Astrocyte of the spinal cord (primary cell): ENCODE results near the gene MROH7.

ENCODE experiments used
- DNase-seq: peaks from one replicate; pipeline ENCODE4 v3.0.0; 2011; ENCODE audit warnings: low read depth, low spot score
- H3K4me3 ChIP-seq: 2 replicates; pipeline ENCODE4 v1.5.1; 2011; ENCODE audit warnings: low read depth, mild to moderate bottlenecking, low read length, moderate library complexity
- in situ Hi-C: cut with HindIII; loops from 2 replicates; pipeline ENCODE4 v1.10.0; 2017; ENCODE audit warnings: low sequenced_read_pairs
- TF ChIP-seq, protein P1 (sequence below): IDR thresholded peaks from 2 replicates; pipeline ENCODE4 v1.5.1; 2012; ENCODE audit warnings: low read depth, mild to moderate bottlenecking, low read length, inconsistent platforms

Gene MROH7

DNA sequence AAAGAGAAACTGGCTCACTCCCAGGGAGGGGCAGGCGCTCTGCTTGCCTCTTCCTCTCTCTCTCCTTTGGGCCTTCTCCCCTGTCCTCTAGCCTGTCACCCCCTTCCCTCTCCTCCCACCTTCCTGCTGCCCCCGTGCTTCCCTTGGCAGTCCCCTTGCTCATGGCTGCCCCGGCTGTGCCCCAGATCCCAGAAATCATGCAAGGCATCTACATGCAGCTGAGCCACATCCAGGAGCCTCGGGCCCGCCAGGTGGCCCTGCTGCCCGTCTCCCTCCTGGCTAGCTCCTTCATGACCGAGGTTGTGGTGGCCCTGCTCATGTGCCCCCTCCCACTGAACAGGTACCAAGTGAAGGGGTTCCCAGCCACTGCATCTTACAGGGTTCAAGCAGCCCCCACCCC, 38.1 kb downstream of the MROH7 start:
- no peak overlapping the region for H3K4me3 ChIP-seq
- TF ChIP-seq, protein P1, sequence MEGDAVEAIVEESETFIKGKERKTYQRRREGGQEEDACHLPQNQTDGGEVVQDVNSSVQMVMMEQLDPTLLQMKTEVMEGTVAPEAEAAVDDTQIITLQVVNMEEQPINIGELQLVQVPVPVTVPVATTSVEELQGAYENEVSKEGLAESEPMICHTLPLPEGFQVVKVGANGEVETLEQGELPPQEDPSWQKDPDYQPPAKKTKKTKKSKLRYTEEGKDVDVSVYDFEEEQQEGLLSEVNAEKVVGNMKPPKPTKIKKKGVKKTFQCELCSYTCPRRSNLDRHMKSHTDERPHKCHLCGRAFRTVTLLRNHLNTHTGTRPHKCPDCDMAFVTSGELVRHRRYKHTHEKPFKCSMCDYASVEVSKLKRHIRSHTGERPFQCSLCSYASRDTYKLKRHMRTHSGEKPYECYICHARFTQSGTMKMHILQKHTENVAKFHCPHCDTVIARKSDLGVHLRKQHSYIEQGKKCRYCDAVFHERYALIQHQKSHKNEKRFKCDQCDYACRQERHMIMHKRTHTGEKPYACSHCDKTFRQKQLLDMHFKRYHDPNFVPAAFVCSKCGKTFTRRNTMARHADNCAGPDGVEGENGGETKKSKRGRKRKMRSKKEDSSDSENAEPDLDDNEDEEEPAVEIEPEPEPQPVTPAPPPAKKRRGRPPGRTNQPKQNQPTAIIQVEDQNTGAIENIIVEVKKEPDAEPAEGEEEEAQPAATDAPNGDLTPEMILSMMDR, result no peak
- in situ Hi-C loops, result no loop called here
- no peak for DNase-seq

DNA sequence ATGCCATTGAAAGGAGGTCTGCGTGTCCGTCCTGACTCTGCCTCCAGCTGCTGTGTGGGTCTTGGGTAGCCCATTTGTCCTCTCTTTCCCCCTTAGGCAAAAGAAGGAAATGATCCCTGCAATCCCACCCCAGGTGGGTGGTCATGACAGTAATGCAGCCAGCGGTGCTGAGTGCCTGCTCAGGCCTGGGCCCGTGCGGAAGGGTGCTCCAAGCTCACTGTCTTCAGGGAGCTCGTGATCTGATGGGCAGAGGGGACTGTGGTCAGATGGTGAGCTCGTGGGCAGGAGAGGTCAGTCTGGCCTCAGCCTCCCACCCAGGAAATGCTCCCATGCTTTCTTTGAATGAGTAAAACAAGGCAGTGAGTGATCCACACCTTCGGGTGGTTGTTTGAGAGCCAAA, 38.8 kb downstream of the MROH7 start:
- in situ Hi-C loops, result no loop called here
- no peak overlapping the region for H3K4me3 ChIP-seq
- DNase-seq, result no peak
- TF ChIP-seq, protein P1, result no peak

DNA sequence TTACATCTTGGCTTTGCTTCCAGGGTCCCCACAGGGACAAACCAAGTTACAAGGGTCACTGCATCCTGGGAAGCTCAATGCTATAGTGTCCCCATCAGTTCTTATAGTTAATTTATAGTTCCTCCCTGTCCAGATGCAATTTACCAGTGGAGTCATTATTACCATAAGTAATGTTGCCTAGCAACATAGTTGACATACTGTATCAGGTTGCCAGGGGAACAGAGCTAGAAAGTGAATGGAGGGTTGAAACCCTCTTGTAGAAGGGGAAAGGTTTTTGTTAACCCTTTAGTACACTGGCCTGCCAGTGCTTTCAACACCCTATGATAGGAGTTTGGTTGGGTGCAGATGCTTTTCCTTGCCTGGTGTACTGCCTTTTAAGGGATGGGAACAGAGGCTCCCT, 39.8 kb downstream of the MROH7 start:
- TF ChIP-seq, protein P1, result no peak
- no peak for DNase-seq
- in situ Hi-C loops, result no loop called here
- H3K4me3 ChIP-seq, result no peak overlapping the region

DNA sequence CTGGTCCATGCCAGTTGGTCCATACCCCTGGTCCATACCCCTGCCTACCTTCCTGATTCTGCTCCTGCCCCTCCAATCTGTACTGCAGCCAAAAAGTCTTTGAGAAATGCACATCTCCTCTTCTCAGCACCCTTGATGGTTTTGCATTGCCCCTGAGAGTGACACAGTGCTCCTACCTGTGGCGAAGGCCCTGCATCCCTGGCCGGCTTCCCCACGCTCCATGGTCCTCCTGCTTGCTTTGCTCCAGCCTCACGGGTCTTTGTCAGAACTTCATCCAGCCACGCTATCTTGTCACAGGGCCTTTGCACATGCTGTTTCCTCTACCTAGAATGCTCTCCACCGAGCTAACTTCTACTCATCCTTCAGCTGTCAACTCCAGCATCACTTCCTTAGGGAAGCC, 41.9 kb downstream of the MROH7 start:
- DNase-seq, result no peak
- in situ Hi-C loops, result no loop called here
- TF ChIP-seq, protein P1, result no peak
- H3K4me3 ChIP-seq, result no peak overlapping the region

DNA sequence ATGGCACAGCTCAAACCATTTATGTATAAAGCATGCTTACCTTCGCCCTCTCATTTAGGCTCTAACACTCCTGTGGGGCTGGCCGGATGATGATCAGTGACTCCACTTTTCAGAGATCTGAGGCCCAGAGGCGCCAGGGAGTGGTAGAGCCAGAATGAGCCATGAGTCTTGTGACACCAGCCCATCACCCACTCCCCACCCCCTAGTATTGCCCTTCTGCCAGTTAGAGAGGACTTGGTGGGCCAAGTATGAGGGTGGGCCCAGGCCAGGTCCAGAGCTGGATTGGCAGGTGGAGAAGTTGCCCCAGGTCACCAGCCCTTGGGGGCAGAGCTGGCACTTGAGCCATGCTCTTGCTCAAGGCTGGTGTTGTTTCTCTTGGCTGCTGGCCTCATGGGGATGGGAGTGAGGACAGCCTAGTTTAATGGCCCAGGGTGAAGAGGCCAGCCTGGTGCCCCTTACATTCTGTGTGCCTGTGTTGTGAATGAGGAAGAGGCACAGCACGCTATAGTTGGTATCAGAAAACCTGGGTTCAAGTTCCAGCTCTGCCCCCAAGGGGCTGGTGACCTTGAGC, 43.8 kb downstream of the MROH7 start:
- in situ Hi-C loops, result no loop called here
- no peak overlapping the region for H3K4me3 ChIP-seq
- TF ChIP-seq, protein P1, result no peak
- DNase-seq, result no peak

DNA sequence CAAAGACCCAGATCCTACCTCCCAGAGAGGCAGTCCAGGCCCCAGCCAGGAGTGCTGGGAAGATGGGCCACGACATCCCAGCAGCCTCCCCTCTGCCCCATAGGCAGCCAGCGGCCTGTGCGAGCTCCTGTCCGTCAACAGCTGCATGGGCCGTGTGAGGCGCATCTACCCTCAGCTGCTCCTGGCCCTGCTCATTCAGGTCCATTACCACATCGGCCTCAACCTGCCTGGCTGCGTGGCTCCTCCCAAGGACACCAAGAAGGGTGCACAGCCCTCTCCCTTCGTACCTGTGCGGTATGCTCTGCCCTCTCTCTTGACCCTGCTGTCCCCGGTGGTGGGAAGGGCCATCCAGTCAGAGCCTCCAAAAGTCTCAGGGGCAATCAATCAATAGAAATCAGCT, 44.6 kb downstream of the MROH7 start:
- no peak for DNase-seq
- no peak overlapping the region for H3K4me3 ChIP-seq
- TF ChIP-seq, protein P1, result no peak
- in situ Hi-C loops, result no loop called here

DNA sequence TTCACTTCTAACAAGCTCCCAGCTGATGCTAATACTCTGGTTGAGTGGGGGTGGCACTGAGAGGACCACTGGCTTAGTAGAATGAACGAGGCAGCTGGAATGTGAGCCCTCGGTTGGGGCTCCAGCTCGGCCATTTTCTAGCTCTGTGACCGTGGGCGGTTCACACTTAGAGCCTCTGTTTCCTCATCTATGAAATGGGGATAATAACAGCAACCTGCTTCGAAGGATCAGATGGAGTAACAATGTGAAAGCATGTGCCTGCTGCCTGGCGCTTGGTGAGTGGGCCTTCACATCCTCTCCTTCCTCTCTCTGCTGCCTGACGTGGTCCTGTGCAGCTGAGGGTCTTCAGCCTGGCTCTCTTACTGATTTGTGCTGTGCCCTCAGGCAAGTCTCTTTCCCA, 53.2 kb downstream of the MROH7 start:
- H3K4me3 ChIP-seq, result no peak overlapping the region
- in situ Hi-C loops, result no loop called here
- TF ChIP-seq, protein P1, result no peak
- no peak for DNase-seq
